Activated CD8-positive, alpha-beta memory T cell treated with anti-CD3 and anti-CD28 coated beads for 4 hours (primary cell): Measurements from ENCODE around the gene SLC1A4.
"Not testable (repeated sequence)": the region's sequence is repeated elsewhere in the genome, so short reads cannot be mapped to it uniquely, and the experiment has no call there.

Experiments used
- DNase-seq, 2 donors: peaks; one replicate each; pipeline ENCODE4 v3.0.0-alpha.2; 2020; ENCODE audit warnings: low read depth in 2 of 2

Gene SLC1A4

DNA sequence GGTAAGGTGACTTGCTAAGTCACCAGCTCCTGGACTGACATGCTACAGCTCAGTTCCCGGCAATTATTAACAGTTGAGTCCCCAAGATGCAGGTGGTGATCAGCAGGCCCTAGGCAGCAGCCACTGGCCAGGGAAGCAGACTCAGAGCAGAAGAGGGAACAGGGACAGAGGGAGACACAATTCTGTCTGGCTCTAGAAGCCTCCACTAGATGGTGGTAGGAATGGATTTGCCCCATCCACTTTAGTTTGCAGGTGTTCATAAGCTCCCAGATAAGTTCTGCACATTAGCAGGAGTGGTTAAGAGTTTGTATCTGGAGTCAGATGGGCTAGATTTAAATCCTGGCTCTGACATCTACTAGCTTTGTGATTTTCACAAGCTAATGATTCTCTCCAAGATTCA is 25.5 kb upstream of the SLC1A4 start:
- DNase-seq, result no peak

DNA sequence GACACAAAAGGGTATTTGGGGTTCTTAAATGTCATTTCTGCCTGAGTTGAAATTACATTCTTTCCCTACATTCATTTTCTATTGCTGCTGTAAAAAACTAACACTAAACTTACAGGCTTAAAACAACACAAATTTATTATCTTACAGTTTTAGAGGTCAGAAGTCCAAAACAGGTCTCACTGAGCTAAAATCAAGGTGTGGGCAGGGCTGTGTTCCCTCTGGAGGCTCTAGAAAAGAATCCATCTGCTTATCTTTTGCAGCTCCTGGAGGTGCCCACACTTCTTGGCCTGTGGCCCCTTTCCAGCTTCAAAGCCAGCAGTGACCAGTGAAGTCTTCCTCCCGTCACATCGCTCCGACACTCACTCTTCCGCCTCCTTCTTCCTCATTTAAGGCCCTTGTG is 23.2 kb upstream of the SLC1A4 start:
- DNase-seq, result no peak

DNA sequence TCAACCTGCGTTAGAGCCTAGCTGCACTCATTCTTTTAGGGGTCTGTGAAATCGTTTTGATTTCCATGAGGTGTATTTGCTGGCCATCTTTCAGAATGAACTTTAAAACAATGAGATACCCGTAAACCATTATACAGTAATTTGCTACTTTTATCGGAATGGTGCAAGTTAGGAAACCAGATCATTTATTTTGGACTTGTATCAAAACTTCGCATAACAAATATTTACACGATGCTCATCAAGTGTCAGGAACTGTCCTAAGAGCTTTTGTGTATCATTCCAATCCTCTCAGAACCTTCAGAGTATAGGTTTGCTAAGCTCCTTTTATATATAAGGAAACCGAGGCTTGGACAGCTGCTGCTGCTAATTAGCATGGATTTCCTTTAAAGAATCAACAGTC is 22.4 kb upstream of the SLC1A4 start:
- no peak for DNase-seq

- DNase-seq, result no peak
These were observed 21.6 kb upstream of the SLC1A4 start for GRCh38 chr2:64967601-64968000.

- DNase-seq, result not testable (repeated sequence)
These were observed 20.1 kb upstream of the SLC1A4 start for GRCh38 chr2:64969086-64969485.

- DNase-seq, result no peak
These were observed 18.7 kb upstream of the SLC1A4 start for GRCh38 chr2:64970495-64970894.

- no peak for DNase-seq
These were observed 16.8 kb upstream of the SLC1A4 start for GRCh38 chr2:64972426-64972825.

DNA sequence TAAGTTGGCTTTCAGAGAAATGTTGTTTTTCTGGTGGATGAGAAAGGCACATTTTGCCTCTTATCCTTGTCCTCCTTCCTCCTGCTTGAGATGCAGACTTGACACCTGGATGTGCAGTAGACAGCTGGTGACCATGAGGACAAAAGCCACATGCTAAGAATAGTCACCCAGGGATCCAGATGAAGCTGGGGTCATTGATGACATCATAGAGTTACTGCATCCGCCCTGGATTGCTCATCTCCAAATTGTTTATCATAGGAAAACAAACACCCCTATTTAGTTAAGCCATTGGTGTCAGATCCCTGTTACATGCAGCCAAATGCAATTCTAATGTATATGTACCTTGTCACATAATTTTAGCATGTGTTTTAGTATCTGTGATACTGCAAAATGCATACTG is 16.3 kb upstream of the SLC1A4 start:
- DNase-seq, result no peak

- no peak for DNase-seq
These were observed 13.9 kb upstream of the SLC1A4 start for GRCh38 chr2:64975232-64975821.

- DNase-seq, result no peak
These were observed 12.9 kb upstream of the SLC1A4 start for GRCh38 chr2:64976276-64976675.

- no peak for DNase-seq
These were observed 10.5 kb upstream of the SLC1A4 start for GRCh38 chr2:64978514-64979268.

DNA sequence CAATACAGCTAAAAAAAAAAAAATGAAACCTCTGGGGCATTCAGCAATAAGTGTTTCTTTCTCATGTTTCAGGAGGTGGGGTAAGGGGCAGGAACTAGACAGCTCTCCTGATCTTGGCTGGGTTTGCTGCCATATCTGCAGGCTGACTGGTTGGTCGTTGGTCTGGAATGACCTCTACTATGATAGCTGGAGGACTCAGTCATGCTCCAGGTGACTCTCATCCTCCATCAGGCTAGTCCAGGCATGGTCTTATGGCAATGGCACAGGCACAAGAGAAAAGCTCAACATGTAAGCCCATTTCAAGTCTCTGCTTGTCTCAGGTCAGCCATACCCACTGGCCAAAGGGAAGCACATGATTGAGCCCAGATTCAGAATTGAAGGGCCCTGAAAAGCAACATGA is 9.5 kb upstream of the SLC1A4 start:
- no peak for DNase-seq

- DNase-seq, result no peak
These were observed 9.0 kb upstream of the SLC1A4 start for GRCh38 chr2:64980183-64980582.

- DNase-seq, result no peak
These were observed 6.8 kb upstream of the SLC1A4 start for GRCh38 chr2:64982311-64982857.

GRCh38 chr2:64982932-64983331 is 6.3 kb upstream of the SLC1A4 start:
- no peak for DNase-seq

DNA sequence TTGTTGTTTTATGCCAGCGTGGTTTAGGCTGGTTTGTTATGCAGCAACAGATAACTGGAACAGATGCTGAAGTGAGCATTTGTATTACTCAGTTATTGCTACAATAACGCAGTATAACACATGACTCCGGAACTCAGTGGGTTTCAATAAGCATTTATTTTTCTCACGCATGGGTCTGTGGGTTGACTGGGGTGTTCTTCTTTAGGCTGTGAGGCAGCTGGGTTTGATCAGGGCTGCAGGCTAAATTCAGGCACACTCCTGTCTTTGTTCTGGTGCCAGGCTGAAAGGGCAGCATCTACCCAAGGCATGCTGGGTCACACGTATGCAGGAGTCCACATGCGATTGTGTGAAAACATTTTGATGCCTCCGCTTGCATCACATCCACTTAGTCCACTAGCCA is 3.8 kb upstream of the SLC1A4 start:
- no peak for DNase-seq

GRCh38 chr2:64987001-64987955 is 1.9 kb upstream of the SLC1A4 start:
- no peak for DNase-seq

- DNase-seq, result no peak
These were observed 1.2 kb upstream of the SLC1A4 start for GRCh38 chr2:64987956-64988419.

- DNase-seq, result peak in 1 of 2 donors; percentile 17
These were observed 626 bp upstream of the SLC1A4 start for GRCh38 chr2:64988420-64989125.

DNA sequence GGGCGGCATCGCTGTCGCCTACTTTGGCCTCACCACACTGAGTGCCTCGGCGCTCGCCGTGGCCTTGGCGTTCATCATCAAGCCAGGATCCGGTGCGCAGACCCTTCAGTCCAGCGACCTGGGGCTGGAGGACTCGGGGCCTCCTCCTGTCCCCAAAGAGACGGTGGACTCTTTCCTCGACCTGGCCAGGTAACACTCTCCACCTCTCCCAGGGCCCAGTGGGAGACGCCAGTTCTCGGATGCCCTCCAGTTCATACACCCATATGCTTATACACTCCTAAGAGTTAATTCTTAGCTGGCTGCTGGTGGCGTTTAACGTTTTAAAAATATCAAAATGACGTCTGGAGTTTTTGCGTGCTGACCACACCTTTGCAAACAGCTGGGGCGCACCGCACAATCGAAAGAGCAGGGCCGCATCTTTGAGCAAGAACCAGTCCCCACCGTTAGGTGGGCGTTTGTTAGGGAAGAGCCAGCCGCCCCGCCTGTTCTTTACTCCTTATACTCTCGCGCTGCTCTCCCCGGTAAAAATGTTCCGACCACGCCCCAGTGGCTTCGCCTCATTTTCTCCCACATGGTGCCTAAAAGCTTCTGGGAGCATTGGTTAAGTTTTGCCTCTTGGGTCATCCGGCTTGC is 899 bp downstream of the SLC1A4 start:
- DNase-seq, result no peak

GRCh38 chr2:64990876-64991275 is 1.7 kb downstream of the SLC1A4 start:
- DNase-seq, result no peak
